ENCODE results near the gene ZNF628.

DNA sequence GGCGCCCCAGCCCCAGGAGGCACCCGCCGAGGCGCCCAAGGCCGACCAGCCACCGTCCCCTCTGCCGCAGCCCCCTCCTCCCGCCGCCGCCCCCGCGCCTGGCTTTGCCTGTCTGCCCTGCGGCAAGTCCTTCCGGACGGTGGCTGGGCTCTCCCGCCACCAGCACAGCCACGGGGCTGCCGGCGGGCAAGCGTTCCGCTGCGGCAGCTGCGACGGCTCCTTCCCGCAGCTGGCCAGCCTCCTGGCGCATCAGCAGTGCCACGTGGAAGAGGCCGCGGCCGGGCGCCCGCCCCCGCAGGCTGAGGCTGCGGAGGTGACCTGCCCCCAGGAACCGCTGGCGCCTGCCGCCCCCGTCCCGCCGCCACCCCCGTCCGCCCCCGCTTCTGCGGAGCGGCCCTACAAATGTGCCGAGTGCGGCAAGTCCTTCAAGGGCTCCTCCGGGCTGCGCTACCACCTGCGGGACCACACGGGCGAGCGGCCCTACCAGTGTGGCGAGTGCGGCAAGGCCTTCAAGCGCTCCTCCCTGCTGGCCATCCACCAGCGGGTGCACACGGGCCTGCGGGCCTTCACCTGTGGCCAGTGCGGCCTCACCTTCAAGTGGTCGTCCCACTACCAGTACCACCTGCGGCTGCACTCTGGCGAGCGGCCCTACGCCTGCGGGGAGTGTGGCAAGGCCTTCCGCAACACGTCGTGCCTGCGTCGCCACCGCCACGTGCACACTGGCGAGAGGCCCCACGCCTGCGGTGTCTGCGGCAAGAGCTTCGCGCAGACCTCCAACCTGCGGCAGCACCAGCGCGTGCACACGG is 5.9 kb downstream of the ZNF628 start:
- no peak for TF ChIP-seq BACH2 (CRISPR knock-in tag; IDR thresholded peaks at IDR 0.05; ENCODE audit: borderline replicate concordance)
- TF ChIP-seq PPARA (CRISPR knock-in tag; IDR thresholded peaks at IDR 0.05; ENCODE audit: borderline replicate concordance), result no peak
- TF ChIP-seq RARB (CRISPR knock-in tag; IDR thresholded peaks at IDR 0.05), result no peak
- TF ChIP-seq ZFP3 (CRISPR knock-in tag; IDR thresholded peaks at IDR 0.05), result no peak
- TF ChIP-seq ZFP30 (CRISPR knock-in tag; IDR thresholded peaks at IDR 0.05), result no peak
- no peak for TF ChIP-seq TCF4 (CRISPR knock-in tag; IDR thresholded peaks at IDR 0.05; ENCODE audit: borderline replicate concordance)
- TF ChIP-seq ZNF8 (CRISPR knock-in tag; IDR thresholded peaks at IDR 0.05), result no peak
- TF ChIP-seq, protein P1, sequence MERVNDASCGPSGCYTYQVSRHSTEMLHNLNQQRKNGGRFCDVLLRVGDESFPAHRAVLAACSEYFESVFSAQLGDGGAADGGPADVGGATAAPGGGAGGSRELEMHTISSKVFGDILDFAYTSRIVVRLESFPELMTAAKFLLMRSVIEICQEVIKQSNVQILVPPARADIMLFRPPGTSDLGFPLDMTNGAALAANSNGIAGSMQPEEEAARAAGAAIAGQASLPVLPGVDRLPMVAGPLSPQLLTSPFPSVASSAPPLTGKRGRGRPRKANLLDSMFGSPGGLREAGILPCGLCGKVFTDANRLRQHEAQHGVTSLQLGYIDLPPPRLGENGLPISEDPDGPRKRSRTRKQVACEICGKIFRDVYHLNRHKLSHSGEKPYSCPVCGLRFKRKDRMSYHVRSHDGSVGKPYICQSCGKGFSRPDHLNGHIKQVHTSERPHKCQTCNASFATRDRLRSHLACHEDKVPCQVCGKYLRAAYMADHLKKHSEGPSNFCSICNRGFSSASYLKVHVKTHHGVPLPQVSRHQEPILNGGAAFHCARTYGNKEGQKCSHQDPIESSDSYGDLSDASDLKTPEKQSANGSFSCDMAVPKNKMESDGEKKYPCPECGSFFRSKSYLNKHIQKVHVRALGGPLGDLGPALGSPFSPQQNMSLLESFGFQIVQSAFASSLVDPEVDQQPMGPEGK (CRISPR knock-in tag; IDR thresholded peaks at IDR 0.05; ENCODE audit: borderline replicate concordance), result no peak
- no peak for TF ChIP-seq ARNTL (CRISPR knock-in tag; IDR thresholded peaks at IDR 0.05; ENCODE audit: borderline replicate concordance, low read depth)
- TF ChIP-seq, protein P2, sequence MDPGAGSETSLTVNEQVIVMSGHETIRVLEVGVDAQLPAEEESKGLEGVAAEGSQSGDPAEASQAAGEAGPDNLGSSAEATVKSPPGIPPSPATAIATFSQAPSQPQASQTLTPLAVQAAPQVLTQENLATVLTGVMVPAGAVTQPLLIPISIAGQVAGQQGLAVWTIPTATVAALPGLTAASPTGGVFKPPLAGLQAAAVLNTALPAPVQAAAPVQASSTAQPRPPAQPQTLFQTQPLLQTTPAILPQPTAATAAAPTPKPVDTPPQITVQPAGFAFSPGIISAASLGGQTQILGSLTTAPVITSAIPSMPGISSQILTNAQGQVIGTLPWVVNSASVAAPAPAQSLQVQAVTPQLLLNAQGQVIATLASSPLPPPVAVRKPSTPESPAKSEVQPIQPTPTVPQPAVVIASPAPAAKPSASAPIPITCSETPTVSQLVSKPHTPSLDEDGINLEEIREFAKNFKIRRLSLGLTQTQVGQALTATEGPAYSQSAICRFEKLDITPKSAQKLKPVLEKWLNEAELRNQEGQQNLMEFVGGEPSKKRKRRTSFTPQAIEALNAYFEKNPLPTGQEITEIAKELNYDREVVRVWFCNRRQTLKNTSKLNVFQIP (CRISPR knock-in tag; IDR thresholded peaks at IDR 0.05; ENCODE audit: borderline replicate concordance, low read depth), result no peak
- no peak for TF ChIP-seq ESRRG (CRISPR knock-in tag; IDR thresholded peaks at IDR 0.05)
- no peak for TF ChIP-seq ZNF70 (CRISPR knock-in tag; IDR thresholded peaks at IDR 0.05)

All from SK-N-SH treated with all-trans-retinoic acid at 6 μM for 48 hours (cell line).